ENCODE results near the gene GRIP2. TPM values are rescaled to one million over a fixed set of nuclear protein-coding genes. Genes with fewer than 3 reads are reported as not detected.

GRIP2 gene
- total and polyA plus RNA-seq, 2 of the 4 experiments (the other 2 are of a cell fraction): 0.05 TPM; not detected in 1

GRCh38 chr3:14552717-14553116 is 12.6 kb upstream of the GRIP2 start:
- H2AK9ac ChIP-seq (replicated peaks; ENCODE audit: low read depth, low read length, poor library complexity): no peak overlapping the region
- no peak overlapping the region for H3K4me3 ChIP-seq (ENCODE audit: insufficient read depth, low read depth, low read length)
- no peak overlapping the region for H4K5ac ChIP-seq (ENCODE audit: low read depth, low read length)
- H3K27ac ChIP-seq (ENCODE audit: insufficient read depth, low read length): no peak overlapping the region
- no peak overlapping the region for H3K56ac ChIP-seq (ENCODE audit: extremely low read depth, insufficient read depth, low read length)
- H2BK120ac ChIP-seq (ENCODE audit: low read depth, low read length): no peak overlapping the region
- ATAC-seq (ENCODE audit: low read depth) (no peak), DNase-seq (no peak)
- no peak overlapping the region for H4K91ac ChIP-seq (ENCODE audit: insufficient read depth, low read depth, low read length)
- BruUV-seq (replicated peaks): no TSS peak
- H3K4ac ChIP-seq (ENCODE audit: low read depth, low read length): no peak overlapping the region
- H2BK5ac ChIP-seq (ENCODE audit: low read depth, low read length, poor library complexity, severe bottlenecking): no peak overlapping the region
- H4K8ac ChIP-seq (ENCODE audit: low read depth in 2 of 2, low read length in 2 of 2): no peak overlapping the region
- no peak overlapping the region for H3K23ac ChIP-seq (ENCODE audit: low read depth, low read length)
- H3K14ac ChIP-seq (replicated peaks; ENCODE audit: low read depth, low read length): no peak overlapping the region
- dilution Hi-C loops (cut with HindIII; ENCODE audit: low sequenced_read_pairs, unreplicated experiment) (no loop called here), intact Hi-C loops (cut with micrococcal nuclease) (no loop called here), in situ Hi-C loops (cut with MboI; ENCODE audit: low sequenced_read_pairs) (loop anchor here (25.0 kb wide), 1 partner anchor 665 kb away; the partner anchor contains the start of gene WNT7A)
- no peak overlapping the region for H3K9ac ChIP-seq (ENCODE audit: low read depth, low read length)
- TF ChIP-seq ELK1 (IDR thresholded peaks at IDR 0.05; ENCODE audit: borderline replicate concordance, low read depth, low read length) (no peak), BHLHE40 (IDR thresholded peaks at IDR 0.05; ENCODE audit: low read depth, low read length) (no peak), RCOR1 (IDR thresholded peaks at IDR 0.05; ENCODE audit: insufficient replicate concordance, low read length) (no peak), SMC3 (IDR thresholded peaks at IDR 0.05; ENCODE audit: low read depth, low read length) (no peak), USF2 (IDR thresholded peaks at IDR 0.05; ENCODE audit: low read depth, low read length) (no peak), NFE2L2 (IDR thresholded peaks at IDR 0.05; ENCODE audit: low read depth, low read length) (no peak), POLR2A (IDR thresholded peaks at IDR 0.05; ENCODE audit: low read depth, low read length) (no peak)
- 50% methylated on average over 2 of the region's 4 CpGs; no CpG with 5 or more reads in 1 of the 2 experiments for WGBS, 2 experiments (ENCODE audit: extremely low coverage in 2 of 2, insufficient read length in 1 of 2)
- H3K27me3 ChIP-seq (ENCODE audit: control insufficient read depth, insufficient read depth, low read length): peaks cover 48% of the 10 kb centered on the region
- no peak overlapping the region for H2AK5ac ChIP-seq (ENCODE audit: low read depth, low read length)
- H3K4me1 ChIP-seq (ENCODE audit: control insufficient read depth, insufficient read depth, low read length): no peaks in the 10 kb centered on the region
- no peak overlapping the region for H3K18ac ChIP-seq (ENCODE audit: low read depth, low read length)
- no peaks in the 10 kb centered on the region for H3K9me3 ChIP-seq (ENCODE audit: control insufficient read depth, insufficient read depth, low read length)
- no peaks in the 10 kb centered on the region for H3K36me3 ChIP-seq (ENCODE audit: control insufficient read depth, insufficient read depth, low read length)
- POLR2A ChIA-PET (ENCODE audit: unreplicated experiment): no interaction called here
- H3K79me1 ChIP-seq (ENCODE audit: low read depth in 1 of 2, low read length in 2 of 2): no peaks in the 10 kb centered on the region
- H2BK15ac ChIP-seq (ENCODE audit: low read depth, low read length): no peak overlapping the region
- H2BK20ac ChIP-seq (ENCODE audit: low read depth, low read length): no peak overlapping the region
- no peaks in the 10 kb centered on the region for H4K20me1 ChIP-seq (ENCODE audit: insufficient read depth, low read length)
- no peak overlapping the region for H3K4me2 ChIP-seq (ENCODE audit: low read depth, low read length)
- H3K9me1 ChIP-seq (ENCODE audit: insufficient read depth, low read length): no peaks in the 10 kb centered on the region
- no peak overlapping the region for H2AFZ ChIP-seq (replicated peaks; ENCODE audit: low read length, poor library complexity)
- CTCF ChIA-PET: interaction anchor here (0.6 kb wide), 1 partner anchor 1093 kb away, joined by 3 read pairs; no protein-coding TSS in a partner anchor

All from IMR-90 (cell line).